ENCODE measurements around the gene NUDT19. TPM values are rescaled to one million over a fixed set of nuclear protein-coding genes. Genes with fewer than 3 reads are reported as not detected.

Gene NUDT19
- total RNA-seq, 1 donor from 2014 or later, result 25.3 TPM

GRCh38 chr19:32662186-32662585 lies 29.4 kb upstream of the NUDT19 start:
- Mint-ChIP-seq H3K9me3 (no peaks in the 10 kb centered on the region), H3K36me3 (ENCODE audit: low read depth) (peaks cover 3% of the 10 kb centered on the region), H3K4me1 (no peaks in the 10 kb centered on the region), H3K4me3 (no peak overlapping the region), H3K27me3 (no peaks in the 10 kb centered on the region), H3K27ac (no peak overlapping the region)
- intact Hi-C loops (cut with micrococcal nuclease), result no loop called here
- DNase-seq, result no peak

DNA sequence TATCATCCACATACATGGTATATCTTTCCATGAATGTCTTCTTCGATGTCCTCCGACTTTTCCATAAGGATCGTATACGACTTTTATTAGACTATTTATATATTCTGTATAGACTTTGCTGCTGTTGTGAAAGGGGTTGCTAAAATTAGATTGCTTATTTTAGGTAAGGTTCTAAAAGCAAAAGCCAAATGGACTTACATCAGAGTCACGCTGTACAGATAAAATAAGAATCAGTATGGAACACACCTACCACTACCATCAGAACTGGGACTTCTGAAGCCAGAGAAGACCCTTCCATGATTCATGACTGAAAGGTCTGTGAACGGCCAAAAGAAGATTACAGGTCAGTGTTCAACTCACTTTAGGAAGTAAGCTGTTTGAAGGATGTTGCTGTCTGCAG lies 25.5 kb upstream of the NUDT19 start:
- Mint-ChIP-seq H3K27ac (no peak overlapping the region), H3K36me3 (ENCODE audit: low read depth) (peaks cover 4% of the 10 kb centered on the region), H3K4me3 (no peak overlapping the region), H3K4me1 (peaks cover 9% of the 10 kb centered on the region), H3K9me3 (no peaks in the 10 kb centered on the region), H3K27me3 (no peaks in the 10 kb centered on the region)
- intact Hi-C loops (cut with micrococcal nuclease), result no loop called here
- no peak for DNase-seq

DNA sequence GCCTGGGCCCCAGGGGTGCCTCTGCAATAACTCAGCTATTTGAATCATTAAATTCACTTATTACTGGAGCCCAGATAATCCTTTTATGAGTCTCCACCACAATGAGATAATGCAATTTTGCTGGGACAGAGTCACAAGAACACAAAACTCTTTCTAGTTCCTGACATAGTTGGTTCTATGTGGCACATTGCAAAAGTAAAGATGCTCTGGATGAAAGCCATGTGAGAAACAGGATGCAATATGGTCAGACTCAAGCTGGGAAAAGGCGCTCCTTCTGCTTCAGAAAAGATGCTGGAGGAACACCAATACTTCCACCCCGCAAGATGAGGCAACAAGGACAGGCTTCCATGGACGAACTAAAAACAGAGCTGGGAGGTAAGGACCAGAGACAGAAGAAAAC lies 22.3 kb upstream of the NUDT19 start:
- Mint-ChIP-seq H3K9me3 (no peaks in the 10 kb centered on the region), H3K4me3 (no peak overlapping the region), H3K4me1 (peaks cover 25% of the 10 kb centered on the region), H3K27ac (no peak overlapping the region), H3K27me3 (peaks cover 2% of the 10 kb centered on the region), H3K36me3 (ENCODE audit: low read depth) (peaks cover 10% of the 10 kb centered on the region)
- intact Hi-C loops (cut with micrococcal nuclease), result no loop called here
- no peak for DNase-seq

DNA sequence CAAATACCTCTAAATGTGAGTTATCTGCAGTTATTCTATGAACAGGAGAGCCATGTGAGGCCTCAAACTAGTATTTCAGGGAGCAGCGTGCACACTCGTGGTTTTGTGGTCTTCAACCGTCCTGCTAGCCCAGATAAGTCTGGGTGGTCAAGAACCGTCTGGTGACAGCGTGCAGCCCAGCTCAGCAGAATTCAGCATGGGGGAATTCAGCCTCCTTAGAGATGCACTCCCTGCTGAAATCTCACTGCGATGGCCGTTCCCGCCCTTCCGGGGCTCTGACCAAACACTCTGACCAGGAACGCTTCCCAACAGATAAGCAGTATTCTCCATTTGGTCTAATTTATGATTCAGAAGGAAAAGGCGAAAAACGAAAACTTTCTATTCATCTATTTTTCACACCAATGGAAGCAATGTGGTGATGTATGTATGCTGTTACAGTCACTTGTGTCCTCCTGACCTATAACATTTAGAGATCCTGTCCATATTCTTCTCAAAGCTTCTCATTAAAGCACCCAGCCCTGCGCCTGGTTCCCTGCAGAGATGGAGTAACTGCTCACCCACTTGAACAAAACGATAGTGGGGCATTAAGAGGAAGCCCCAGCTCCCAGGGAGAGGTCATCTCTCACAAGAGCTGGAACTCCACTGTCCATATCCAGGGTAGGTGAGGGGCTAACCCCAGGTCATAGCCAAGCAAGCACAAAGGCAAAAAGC lies 19.6 kb upstream of the NUDT19 start:
- H3K4me3 Mint-ChIP-seq, result no peak overlapping the region
- H3K9me3 Mint-ChIP-seq, result no peaks in the 10 kb centered on the region
- H3K27ac Mint-ChIP-seq, result no peak overlapping the region
- no peak for DNase-seq
- peaks cover 25% of the 10 kb centered on the region for H3K4me1 Mint-ChIP-seq
- peaks cover 6% of the 10 kb centered on the region for H3K27me3 Mint-ChIP-seq
- H3K36me3 Mint-ChIP-seq (ENCODE audit: low read depth), result peaks cover 10% of the 10 kb centered on the region
- intact Hi-C loops (cut with micrococcal nuclease), result loop anchor here (10.0 kb wide), 2 partner anchors 703 to 1317 kb away; partner anchors contain the start of gene CEBPG

DNA sequence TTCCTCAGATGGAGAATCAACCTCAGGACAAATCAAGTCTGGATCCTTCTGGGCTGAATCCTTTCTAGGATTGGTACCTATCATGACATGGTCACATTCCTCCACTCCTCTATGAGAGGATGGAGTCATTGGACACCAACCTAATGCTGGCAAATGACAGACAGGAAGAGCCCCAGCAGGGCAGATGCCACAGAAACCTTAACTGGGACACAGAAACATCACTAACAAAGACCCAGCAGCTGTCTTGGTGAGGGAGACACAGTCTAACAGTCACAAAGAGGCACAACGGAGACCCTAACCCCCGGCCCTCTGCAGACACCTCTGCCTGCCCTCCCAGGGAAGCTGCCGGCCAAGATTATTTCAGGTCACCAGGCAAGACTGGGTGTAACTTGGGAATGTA lies 18.8 kb upstream of the NUDT19 start:
- H3K9me3 Mint-ChIP-seq, result no peaks in the 10 kb centered on the region
- H3K36me3 Mint-ChIP-seq (ENCODE audit: low read depth), result peaks cover 10% of the 10 kb centered on the region
- DNase-seq, result no peak
- H3K27ac Mint-ChIP-seq, result no peak overlapping the region
- peaks cover 30% of the 10 kb centered on the region for H3K4me1 Mint-ChIP-seq
- peaks cover 14% of the 10 kb centered on the region for H3K27me3 Mint-ChIP-seq
- intact Hi-C loops (cut with micrococcal nuclease), result loop anchor here (10.0 kb wide), 2 partner anchors 702 to 1318 kb away; partner anchors contain the start of gene CEBPG
- H3K4me3 Mint-ChIP-seq, result peak overlapping the region; percentile 29

DNA sequence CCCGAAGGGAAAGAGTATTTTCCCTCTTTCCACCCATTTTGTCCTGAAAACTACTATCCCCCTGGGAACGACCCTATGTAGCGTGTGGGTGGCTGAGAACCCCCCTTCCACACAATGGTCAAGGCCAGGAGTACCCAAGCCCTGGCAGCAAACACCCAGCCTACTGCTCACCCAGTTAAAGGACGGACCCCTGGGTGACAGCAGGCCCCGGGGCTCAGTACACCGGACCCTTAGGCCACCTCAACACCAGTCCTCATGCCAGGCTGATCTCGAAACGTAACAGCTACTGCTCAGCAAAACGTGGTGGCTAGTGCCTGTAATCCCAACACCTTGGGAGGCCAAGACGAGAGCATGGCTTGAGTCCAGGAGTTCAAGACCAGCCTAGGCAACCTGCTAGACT lies 18.0 kb upstream of the NUDT19 start:
- Mint-ChIP-seq H3K27ac (no peak overlapping the region), H3K4me1 (peaks cover 30% of the 10 kb centered on the region), H3K4me3 (no peak overlapping the region), H3K27me3 (peaks cover 19% of the 10 kb centered on the region), H3K36me3 (ENCODE audit: low read depth) (peaks cover 10% of the 10 kb centered on the region), H3K9me3 (no peaks in the 10 kb centered on the region)
- peak; percentile 57 for DNase-seq
- intact Hi-C loops (cut with micrococcal nuclease), result loop anchor here (10.0 kb wide), 2 partner anchors 701 to 1319 kb away; partner anchors contain the start of gene CEBPG

DNA sequence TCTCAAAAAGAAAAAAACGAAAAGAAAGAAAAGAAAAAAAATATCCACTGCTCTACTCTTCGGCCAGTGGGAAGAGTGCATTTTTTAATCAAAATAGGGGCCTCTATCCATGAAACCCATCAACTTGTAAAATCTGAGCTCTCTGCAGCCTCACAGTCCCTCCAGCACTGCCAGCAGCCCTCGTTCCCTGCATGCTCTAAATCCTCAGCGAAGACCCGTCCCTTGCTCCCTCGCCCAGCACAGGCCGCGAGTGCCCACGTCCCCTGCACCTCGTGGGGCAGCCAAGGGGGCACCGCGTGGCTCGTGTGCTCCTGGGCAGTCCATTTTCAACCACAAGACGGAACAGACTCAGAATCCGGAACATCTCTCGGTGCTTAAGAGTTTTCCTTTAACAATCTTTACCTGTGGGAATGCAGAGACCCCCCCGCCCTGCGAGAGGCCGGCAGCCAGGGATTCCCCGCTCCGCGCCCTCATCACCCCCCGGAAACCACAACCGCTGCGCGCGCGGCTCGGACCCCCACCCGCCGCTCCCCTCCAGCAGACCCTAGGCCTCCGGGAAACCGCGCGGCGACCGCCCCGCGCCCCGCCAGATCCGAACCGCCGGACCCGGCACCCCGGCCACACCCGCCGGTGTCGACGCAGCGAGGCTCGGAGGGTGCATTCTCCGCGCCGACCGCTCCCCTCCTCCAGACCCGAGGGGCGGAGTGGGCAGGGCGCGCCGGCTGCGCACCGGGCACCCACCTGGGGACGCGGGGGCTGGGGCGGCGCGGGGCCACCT lies 17.3 kb upstream of the NUDT19 start:
- Mint-ChIP-seq H3K4me3 (peak overlapping the region; percentile 95), H3K27ac (peak overlapping the region; percentile 88), H3K9me3 (no peaks in the 10 kb centered on the region), H3K27me3 (peaks cover 26% of the 10 kb centered on the region), H3K4me1 (peaks cover 30% of the 10 kb centered on the region), H3K36me3 (ENCODE audit: low read depth) (peaks cover 10% of the 10 kb centered on the region)
- DNase-seq, result no peak
- intact Hi-C loops (cut with micrococcal nuclease), result loop anchor here (2.0 to 10.0 kb wide), 3 partner anchors 76 to 1320 kb away; partner anchors contain the start of gene CEBPG

GRCh38 chr19:32674931-32675719 lies 16.5 kb upstream of the NUDT19 start, which contains the start of gene ANKRD27:
ANKRD27 (minus strand) TSS chr19:32675180; CDS start chr19:32659015, 16,165 bp downstream.
- peak; percentile 100 for DNase-seq
- H3K27me3 Mint-ChIP-seq, result peaks cover 28% of the 10 kb centered on the region
- intact Hi-C loops (cut with micrococcal nuclease), result loop anchor here (1.0 to 10.0 kb wide), 8 partner anchors 16 to 1320 kb away; partner anchors contain the start of genes CEBPG, CEP89, FAAP24 and GPATCH1
- H3K4me3 Mint-ChIP-seq, result peak within 1 kb of the TSS; percentile 95
- H3K9me3 Mint-ChIP-seq, result no peaks in the 10 kb centered on the region
- H3K36me3 Mint-ChIP-seq (ENCODE audit: low read depth), result peaks cover 7% of the 10 kb centered on the region
- H3K4me1 Mint-ChIP-seq, result peaks cover 24% of the 10 kb centered on the region
- H3K27ac Mint-ChIP-seq, result peak within 1 kb of the TSS; percentile 88

- DNase-seq, result peak; percentile 89
- H3K27me3 Mint-ChIP-seq, result peaks cover 30% of the 10 kb centered on the region
- peak within 1 kb of the TSS; percentile 74 for H3K27ac Mint-ChIP-seq
- no peaks in the 10 kb centered on the region for H3K9me3 Mint-ChIP-seq
- H3K4me1 Mint-ChIP-seq, result peaks cover 22% of the 10 kb centered on the region
- intact Hi-C loops (cut with micrococcal nuclease), result loop anchor here (1.0 to 10.0 kb wide), 8 partner anchors 16 to 1321 kb away; partner anchors contain the start of genes CEBPG, CEP89, FAAP24 and GPATCH1
- H3K4me3 Mint-ChIP-seq, result peak within 1 kb of the TSS; percentile 83
- peaks cover 6% of the 10 kb centered on the region for H3K36me3 Mint-ChIP-seq (ENCODE audit: low read depth)
Observed at GRCh38 chr19:32675720-32676185, 15.9 kb upstream of the NUDT19 start, which contains the start of gene RGS9BP. RGS9BP (plus strand) TSS chr19:32675848; CDS start chr19:32676264, 416 bp downstream.

DNA sequence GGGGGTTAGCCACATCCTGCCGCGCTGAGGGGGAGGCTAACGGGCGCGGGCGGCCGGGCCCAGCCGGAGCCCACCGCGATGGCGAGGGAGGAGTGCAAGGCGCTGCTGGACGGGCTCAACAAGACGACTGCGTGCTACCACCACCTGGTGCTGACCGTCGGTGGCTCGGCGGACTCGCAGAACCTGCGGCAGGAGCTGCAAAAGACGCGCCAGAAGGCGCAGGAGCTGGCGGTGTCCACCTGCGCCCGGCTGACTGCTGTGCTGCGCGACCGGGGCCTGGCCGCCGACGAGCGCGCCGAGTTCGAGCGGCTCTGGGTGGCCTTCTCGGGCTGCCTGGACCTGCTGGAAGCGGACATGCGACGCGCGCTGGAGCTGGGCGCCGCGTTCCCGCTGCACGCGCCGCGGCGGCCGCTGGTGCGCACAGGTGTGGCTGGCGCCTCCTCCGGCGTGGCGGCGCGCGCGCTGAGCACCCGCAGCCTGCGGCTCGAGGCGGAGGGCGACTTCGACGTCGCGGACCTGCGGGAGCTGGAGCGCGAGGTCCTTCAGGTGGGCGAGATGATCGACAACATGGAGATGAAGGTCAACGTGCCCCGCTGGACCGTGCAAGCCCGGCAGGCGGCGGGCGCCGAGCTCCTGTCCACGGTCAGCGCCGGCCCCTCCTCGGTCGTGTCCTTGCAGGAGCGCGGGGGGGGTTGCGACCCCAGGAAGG lies 15.3 kb upstream of the NUDT19 start:
- no peak for DNase-seq
- Mint-ChIP-seq H3K27ac (no peak overlapping the region), H3K4me1 (peaks cover 22% of the 10 kb centered on the region), H3K9me3 (no peaks in the 10 kb centered on the region), H3K27me3 (peaks cover 36% of the 10 kb centered on the region), H3K36me3 (ENCODE audit: low read depth) (peaks cover 6% of the 10 kb centered on the region), H3K4me3 (peak overlapping the region; percentile 83)
- intact Hi-C loops (cut with micrococcal nuclease), result loop anchor here (5.0 to 10.0 kb wide), 6 partner anchors 296 to 1322 kb away; partner anchors contain the start of genes CEBPG, CEP89, FAAP24 and GPATCH1

- Mint-ChIP-seq H3K4me3 (peak overlapping the region; percentile 64), H3K4me1 (peaks cover 19% of the 10 kb centered on the region), H3K9me3 (no peaks in the 10 kb centered on the region), H3K27ac (no peak overlapping the region), H3K27me3 (peaks cover 36% of the 10 kb centered on the region), H3K36me3 (ENCODE audit: low read depth) (peaks cover 6% of the 10 kb centered on the region)
- DNase-seq, result no peak
- intact Hi-C loops (cut with micrococcal nuclease), result loop anchor here (5.0 to 10.0 kb wide), 6 partner anchors 295 to 1322 kb away; partner anchors contain the start of genes CEBPG, CEP89, FAAP24 and GPATCH1
Observed at GRCh38 chr19:32676895-32677359, 14.7 kb upstream of the NUDT19 start.

GRCh38 chr19:32677657-32678056 lies 14.0 kb upstream of the NUDT19 start:
- H3K9me3 Mint-ChIP-seq, result no peaks in the 10 kb centered on the region
- peaks cover 39% of the 10 kb centered on the region for H3K27me3 Mint-ChIP-seq
- intact Hi-C loops (cut with micrococcal nuclease), result loop anchor here (5.0 to 10.0 kb wide), 6 partner anchors 295 to 1323 kb away; partner anchors contain the start of genes CEBPG, CEP89, FAAP24 and GPATCH1
- no peak overlapping the region for H3K27ac Mint-ChIP-seq
- peak; percentile 62 for DNase-seq
- H3K4me3 Mint-ChIP-seq, result peak overlapping the region; percentile 64
- H3K4me1 Mint-ChIP-seq, result peaks cover 16% of the 10 kb centered on the region
- H3K36me3 Mint-ChIP-seq (ENCODE audit: low read depth), result peaks cover 6% of the 10 kb centered on the region
